ENCODE measurements around the gene POTEH. TPM values are rescaled to one million over a fixed set of nuclear protein-coding genes. Genes with fewer than 3 reads are reported as not detected.
"Not testable (repeated sequence)": the region's sequence is repeated elsewhere in the genome, so short reads cannot be mapped to it uniquely, and the experiment has no call there.

POTEH gene
- total and polyA plus RNA-seq, 5 donors from 2014 or later: not detected

DNA sequence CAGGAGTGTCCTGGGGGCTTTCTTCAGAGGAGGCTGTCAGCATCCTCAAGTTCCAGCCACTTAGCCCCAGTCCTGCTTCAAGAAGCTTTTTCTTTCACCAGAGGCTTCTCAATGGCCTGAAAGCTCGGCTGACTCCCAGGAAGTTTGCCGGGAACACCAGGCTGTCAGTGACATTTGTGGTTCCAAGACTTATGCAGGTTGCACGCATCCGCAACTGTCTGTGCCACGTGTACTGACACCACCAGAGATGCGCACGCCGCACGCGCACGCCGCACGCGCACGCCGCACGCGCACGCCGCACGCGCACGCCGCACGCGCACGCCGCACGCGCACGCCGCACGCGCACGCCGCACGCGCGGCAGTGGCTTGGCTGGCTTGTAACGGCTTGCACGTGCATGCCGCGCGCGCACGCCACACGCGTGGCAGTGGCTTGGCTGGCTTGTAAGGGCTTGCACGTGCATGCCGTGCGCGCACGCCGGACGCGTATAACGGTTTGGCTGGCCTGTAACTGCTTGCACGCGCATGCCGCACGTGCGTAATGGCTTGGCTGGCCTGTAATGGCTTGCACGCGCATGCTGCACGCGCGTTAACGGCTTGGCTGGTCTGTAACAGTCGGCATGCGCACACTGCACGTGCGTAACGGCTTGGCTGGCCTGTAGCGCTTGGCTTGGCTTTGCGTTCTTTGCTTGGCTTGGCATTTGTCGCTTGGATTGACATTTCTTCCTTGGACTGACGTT is 646 bp upstream of the POTEH start:
- not testable (repeated sequence) for H3K27ac ChIP-seq (ENCODE audit: insufficient read depth, low read length, poor library complexity, severe bottlenecking); H3K36me3 ChIP-seq (ENCODE audit: control insufficient read depth, insufficient read depth, low read length); H3K9me3 ChIP-seq (ENCODE audit: control insufficient read depth in 2 of 2, low read length in 2 of 2); H3K4me3 Mint-ChIP-seq; H3K4me1 Mint-ChIP-seq; H3K27ac Mint-ChIP-seq; DNase-seq; ATAC-seq (ENCODE audit: low read depth in 2 of 2); H3K27me3 ChIP-seq (ENCODE audit: control insufficient read depth, insufficient read depth, low read length); H3K4me3 ChIP-seq (ENCODE audit: low read depth, low read length); H3K27me3 Mint-ChIP-seq; H3K9me3 Mint-ChIP-seq; H3K36me3 Mint-ChIP-seq; H3K4me1 ChIP-seq (ENCODE audit: control insufficient read depth, insufficient read depth, low read length, poor library complexity, severe bottlenecking)

DNA sequence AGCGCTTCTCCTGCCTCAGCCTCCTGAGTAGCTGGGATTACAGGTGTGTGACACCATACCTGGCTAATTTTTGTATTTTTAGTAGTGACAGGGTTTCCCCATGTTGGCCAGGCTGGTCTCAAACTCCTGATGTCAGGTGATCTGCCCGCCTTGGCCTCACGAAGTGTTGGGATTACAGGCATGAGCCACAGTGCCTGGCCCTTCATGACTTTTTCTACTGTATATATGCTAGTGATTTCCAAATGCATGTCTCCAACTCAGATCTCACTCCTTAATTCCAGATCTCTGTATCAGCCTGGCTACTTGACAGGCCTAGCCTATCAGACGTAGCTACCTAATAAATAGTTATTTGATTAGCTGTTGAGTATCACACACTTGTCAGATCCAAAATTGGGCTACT is 23.8 kb downstream of the POTEH start:
- not testable (repeated sequence) for DNase-seq; H3K4me1 ChIP-seq (ENCODE audit: control insufficient read depth, insufficient read depth, low read length, poor library complexity, severe bottlenecking); ATAC-seq (ENCODE audit: low read depth in 2 of 2); H3K9me3 Mint-ChIP-seq; H3K4me3 ChIP-seq (ENCODE audit: low read depth, low read length); H3K27ac Mint-ChIP-seq; H3K9me3 ChIP-seq (ENCODE audit: control insufficient read depth in 2 of 2, low read length in 2 of 2); H3K36me3 Mint-ChIP-seq; H3K27me3 Mint-ChIP-seq; H3K4me1 Mint-ChIP-seq; H3K4me3 Mint-ChIP-seq; H3K36me3 ChIP-seq (ENCODE audit: control insufficient read depth, insufficient read depth, low read length); H3K27me3 ChIP-seq (ENCODE audit: control insufficient read depth, insufficient read depth, low read length); H3K27ac ChIP-seq (ENCODE audit: insufficient read depth, low read length, poor library complexity, severe bottlenecking)

DNA sequence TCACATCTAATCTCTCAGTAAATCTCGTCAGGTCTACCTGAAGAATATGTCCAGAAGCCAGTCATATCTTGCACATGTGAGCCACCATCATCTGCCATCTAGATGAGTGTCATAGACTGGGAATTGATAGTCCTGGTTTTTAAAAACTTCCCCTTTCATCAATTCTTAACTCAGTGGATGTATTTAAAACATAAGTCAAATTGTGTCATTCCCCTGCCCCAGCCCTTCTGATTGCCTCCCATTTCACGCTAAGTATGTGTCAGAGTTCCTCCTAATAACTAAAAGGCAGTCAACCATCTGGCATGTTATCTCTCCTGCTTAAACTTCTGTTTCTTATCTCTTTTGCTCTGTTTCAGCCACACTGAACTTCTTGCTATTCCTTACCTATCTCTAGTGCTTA is 24.3 kb downstream of the POTEH start:
- not testable (repeated sequence) for H3K9me3 Mint-ChIP-seq

DNA sequence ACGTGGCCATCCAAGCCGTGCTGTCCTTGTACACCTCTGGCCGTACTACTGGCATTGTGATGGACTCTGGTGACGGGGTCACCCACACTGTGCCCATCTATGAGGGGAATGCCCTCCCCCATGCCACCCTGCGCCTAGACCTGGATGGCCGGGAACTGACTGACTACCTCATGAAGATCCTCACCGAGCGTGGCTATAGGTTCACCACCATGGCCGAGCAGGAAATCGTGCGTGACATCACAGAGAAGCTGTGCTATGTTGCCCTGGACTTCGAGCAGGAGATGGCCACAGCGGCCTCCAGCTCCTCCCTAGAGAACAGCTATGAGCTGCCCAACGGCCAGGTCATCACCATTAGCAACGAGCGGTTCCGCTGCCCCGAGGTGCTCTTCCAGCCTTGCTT is 32.1 kb downstream of the POTEH start:
- H3K27me3 Mint-ChIP-seq; H3K4me1 Mint-ChIP-seq; H3K4me1 ChIP-seq (ENCODE audit: control insufficient read depth, insufficient read depth, low read length, poor library complexity, severe bottlenecking); H3K9me3 Mint-ChIP-seq; DNase-seq; H3K4me3 Mint-ChIP-seq; H3K36me3 ChIP-seq (ENCODE audit: control insufficient read depth, insufficient read depth, low read length); H3K27ac ChIP-seq (ENCODE audit: insufficient read depth, low read length, poor library complexity, severe bottlenecking); ATAC-seq (ENCODE audit: low read depth in 2 of 2); H3K27ac Mint-ChIP-seq; H3K27me3 ChIP-seq (ENCODE audit: control insufficient read depth, insufficient read depth, low read length); H3K36me3 Mint-ChIP-seq; H3K4me3 ChIP-seq (ENCODE audit: low read depth, low read length); H3K9me3 ChIP-seq (ENCODE audit: control insufficient read depth in 2 of 2, low read length in 2 of 2): not testable (repeated sequence)

More for the DNA sequence above, 24.3 kb downstream of the POTEH start:
- not testable (repeated sequence) for H3K4me1 ChIP-seq (ENCODE audit: control insufficient read depth, insufficient read depth, low read length, poor library complexity, severe bottlenecking); H3K4me3 ChIP-seq (ENCODE audit: low read depth, low read length); H3K4me3 Mint-ChIP-seq; DNase-seq; H3K9me3 ChIP-seq (ENCODE audit: control insufficient read depth in 2 of 2, low read length in 2 of 2); H3K27me3 ChIP-seq (ENCODE audit: control insufficient read depth, insufficient read depth, low read length); H3K27ac Mint-ChIP-seq; H3K36me3 Mint-ChIP-seq; H3K36me3 ChIP-seq (ENCODE audit: control insufficient read depth, insufficient read depth, low read length); H3K27me3 Mint-ChIP-seq; ATAC-seq (ENCODE audit: low read depth in 2 of 2); H3K27ac ChIP-seq (ENCODE audit: insufficient read depth, low read length, poor library complexity, severe bottlenecking); H3K4me1 Mint-ChIP-seq

DNA sequence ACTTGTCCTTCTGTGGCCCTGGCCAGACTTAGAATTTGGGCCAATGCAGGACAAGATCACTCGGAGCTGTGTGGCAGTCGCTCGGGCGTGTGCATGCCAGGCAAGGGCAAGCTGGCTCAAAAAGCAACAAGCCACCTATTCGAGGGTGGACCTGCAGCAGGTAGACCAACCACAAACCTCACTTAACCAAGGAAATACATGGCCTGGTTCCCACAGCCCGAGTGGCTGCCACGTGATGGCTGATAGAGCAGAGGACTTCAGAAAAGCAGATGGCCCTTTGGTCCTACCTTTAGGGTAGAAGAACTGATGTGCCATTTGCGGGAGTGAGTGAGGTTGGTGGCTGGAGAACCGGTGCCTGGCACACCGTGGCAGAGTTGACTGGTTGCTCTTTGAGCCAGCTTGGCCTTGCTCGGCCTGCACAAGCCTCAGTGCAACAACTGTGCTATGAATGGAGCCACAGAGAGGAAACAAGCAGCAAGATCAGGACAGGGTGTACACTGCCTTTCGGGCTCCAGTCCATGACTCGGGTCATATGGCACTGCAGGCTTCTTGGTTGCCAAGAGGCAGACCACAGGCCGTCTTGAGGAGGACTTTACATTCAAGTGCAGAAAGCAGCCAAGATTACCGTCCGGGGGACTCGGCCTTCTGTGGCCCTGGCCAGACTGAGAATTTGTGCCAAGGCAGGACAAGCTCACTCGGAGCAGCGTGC is 39.5 kb downstream of the POTEH start:
- not testable (repeated sequence) for H3K9me3 Mint-ChIP-seq; H3K4me3 ChIP-seq (ENCODE audit: low read depth, low read length); DNase-seq; H3K9me3 ChIP-seq (ENCODE audit: control insufficient read depth in 2 of 2, low read length in 2 of 2); H3K4me1 ChIP-seq (ENCODE audit: control insufficient read depth, insufficient read depth, low read length, poor library complexity, severe bottlenecking); H3K4me1 Mint-ChIP-seq; H3K36me3 Mint-ChIP-seq; H3K27me3 ChIP-seq (ENCODE audit: control insufficient read depth, insufficient read depth, low read length); H3K27ac ChIP-seq (ENCODE audit: insufficient read depth, low read length, poor library complexity, severe bottlenecking); H3K27ac Mint-ChIP-seq; H3K27me3 Mint-ChIP-seq; H3K36me3 ChIP-seq (ENCODE audit: control insufficient read depth, insufficient read depth, low read length); ATAC-seq (ENCODE audit: low read depth in 2 of 2); H3K4me3 Mint-ChIP-seq

DNA sequence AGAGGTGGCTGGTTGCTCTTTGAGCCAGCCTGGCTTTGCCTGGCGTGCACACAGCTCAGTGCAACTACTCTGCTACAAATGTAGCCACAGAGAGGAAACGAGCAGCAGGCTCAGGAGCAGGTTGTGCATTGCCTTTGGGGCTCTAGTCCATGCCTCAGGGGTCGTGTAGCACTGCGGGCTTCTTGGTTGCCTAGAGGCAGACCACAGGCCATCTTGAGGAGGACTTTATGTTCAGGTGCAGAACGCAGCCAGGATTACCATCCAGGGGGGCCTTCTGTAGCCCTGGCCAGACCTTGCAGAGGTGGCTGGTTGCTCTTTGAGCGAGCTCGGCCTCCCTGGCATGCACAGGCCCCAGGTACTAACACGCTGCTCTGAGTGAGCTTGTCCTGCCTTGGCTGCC is 41.2 kb downstream of the POTEH start:
- not testable (repeated sequence) for H3K27me3 ChIP-seq (ENCODE audit: control insufficient read depth, insufficient read depth, low read length); H3K27ac ChIP-seq (ENCODE audit: insufficient read depth, low read length, poor library complexity, severe bottlenecking); H3K4me1 Mint-ChIP-seq; DNase-seq; H3K4me1 ChIP-seq (ENCODE audit: control insufficient read depth, insufficient read depth, low read length, poor library complexity, severe bottlenecking); H3K27ac Mint-ChIP-seq; H3K36me3 ChIP-seq (ENCODE audit: control insufficient read depth, insufficient read depth, low read length); H3K27me3 Mint-ChIP-seq; H3K9me3 Mint-ChIP-seq; H3K4me3 ChIP-seq (ENCODE audit: low read depth, low read length); H3K4me3 Mint-ChIP-seq; H3K36me3 Mint-ChIP-seq; ATAC-seq (ENCODE audit: low read depth in 2 of 2); H3K9me3 ChIP-seq (ENCODE audit: control insufficient read depth in 2 of 2, low read length in 2 of 2)

DNA sequence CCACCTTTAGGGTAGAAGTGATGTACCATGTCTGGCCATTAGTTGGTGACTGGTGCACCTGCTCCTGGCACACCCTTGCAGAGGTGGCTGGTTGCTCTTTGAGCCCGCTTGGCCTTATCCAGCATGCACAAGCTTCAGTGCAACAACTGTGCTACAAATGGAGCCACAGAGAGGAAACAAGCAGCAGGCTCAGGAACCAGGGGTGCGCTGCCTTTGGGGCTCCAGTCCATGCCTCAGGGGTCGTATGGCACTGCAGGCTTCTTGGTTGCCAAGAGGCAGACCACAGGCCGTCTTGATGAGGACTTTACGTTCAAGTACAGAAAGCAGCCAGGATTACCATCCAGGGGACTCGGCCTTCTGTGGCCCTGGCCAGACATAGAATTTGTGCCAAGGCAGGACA is 44.6 kb downstream of the POTEH start:
- not testable (repeated sequence) for H3K36me3 ChIP-seq (ENCODE audit: control insufficient read depth, insufficient read depth, low read length); H3K4me1 Mint-ChIP-seq; ATAC-seq (ENCODE audit: low read depth in 2 of 2); H3K4me1 ChIP-seq (ENCODE audit: control insufficient read depth, insufficient read depth, low read length, poor library complexity, severe bottlenecking); H3K27ac ChIP-seq (ENCODE audit: insufficient read depth, low read length, poor library complexity, severe bottlenecking); H3K4me3 ChIP-seq (ENCODE audit: low read depth, low read length); H3K36me3 Mint-ChIP-seq; H3K27ac Mint-ChIP-seq; H3K9me3 ChIP-seq (ENCODE audit: control insufficient read depth in 2 of 2, low read length in 2 of 2); H3K9me3 Mint-ChIP-seq; H3K4me3 Mint-ChIP-seq; H3K27me3 Mint-ChIP-seq; H3K27me3 ChIP-seq (ENCODE audit: control insufficient read depth, insufficient read depth, low read length); DNase-seq
